Endothelial cell (in vitro differentiated cells): ENCODE measurements around the gene PRKD1. TPM values are rescaled to one million over a fixed set of nuclear protein-coding genes. Genes with fewer than 3 reads are reported as not detected.

Source experiments
- DNase-seq: peaks from one replicate; pipeline ENCODE4 v3.0.0; 2021; ENCODE audit warnings: low spot score
- H3K27ac Mint-ChIP-seq: one replicate; pipeline ENCODE4 v1.8.0; 2021; ENCODE audit warnings: mixed read lengths, inconsistent platforms; ENCODE audit not compliant: unreplicated experiment
- H3K27me3 Mint-ChIP-seq: one replicate; pipeline ENCODE4 v1.8.0; 2021; ENCODE audit warnings: mild to moderate bottlenecking, moderate library complexity, mixed read lengths, inconsistent platforms; ENCODE audit not compliant: unreplicated experiment
- H3K36me3 Mint-ChIP-seq: one replicate; pipeline ENCODE4 v1.8.0; 2021; ENCODE audit warnings: mild to moderate bottlenecking, low read depth, mixed read lengths, inconsistent platforms; ENCODE audit not compliant: unreplicated experiment
- H3K4me1 Mint-ChIP-seq: one replicate; pipeline ENCODE4 v1.8.0; 2021; ENCODE audit warnings: mild to moderate bottlenecking, mixed read lengths, inconsistent platforms; ENCODE audit not compliant: unreplicated experiment
- H3K4me3 Mint-ChIP-seq: one replicate; pipeline ENCODE4 v1.8.0; 2021; ENCODE audit warnings: mild to moderate bottlenecking, mixed read lengths, inconsistent platforms; ENCODE audit not compliant: unreplicated experiment
- H3K9me3 Mint-ChIP-seq: one replicate; pipeline ENCODE4 v1.8.0; 2021; ENCODE audit warnings: mixed read lengths, inconsistent platforms; ENCODE audit not compliant: unreplicated experiment
- CTCF ChIP-seq: fragments of 200-600 bp; sonication (generic); IDR thresholded peaks from one replicate; pipeline ENCODE4 v1.5.0; 2021; ENCODE audit warnings: antibody characterized with exemption; ENCODE audit not compliant: unreplicated experiment
- total RNA-seq: library from RNA; stranded (reverse); fragmentation: NEBNext Ultra II Directional; extraction: Animal tissue kit (Norgen Biotek cat#: 25700); gene quantifications from one replicate; pipeline ENCODE4 v1.2.1, GENCODE V29; 2021; ENCODE audit not compliant: unreplicated experiment

Gene PRKD1
- total RNA-seq, 1 donor from 2014 or later, result 9.0 TPM

DNA sequence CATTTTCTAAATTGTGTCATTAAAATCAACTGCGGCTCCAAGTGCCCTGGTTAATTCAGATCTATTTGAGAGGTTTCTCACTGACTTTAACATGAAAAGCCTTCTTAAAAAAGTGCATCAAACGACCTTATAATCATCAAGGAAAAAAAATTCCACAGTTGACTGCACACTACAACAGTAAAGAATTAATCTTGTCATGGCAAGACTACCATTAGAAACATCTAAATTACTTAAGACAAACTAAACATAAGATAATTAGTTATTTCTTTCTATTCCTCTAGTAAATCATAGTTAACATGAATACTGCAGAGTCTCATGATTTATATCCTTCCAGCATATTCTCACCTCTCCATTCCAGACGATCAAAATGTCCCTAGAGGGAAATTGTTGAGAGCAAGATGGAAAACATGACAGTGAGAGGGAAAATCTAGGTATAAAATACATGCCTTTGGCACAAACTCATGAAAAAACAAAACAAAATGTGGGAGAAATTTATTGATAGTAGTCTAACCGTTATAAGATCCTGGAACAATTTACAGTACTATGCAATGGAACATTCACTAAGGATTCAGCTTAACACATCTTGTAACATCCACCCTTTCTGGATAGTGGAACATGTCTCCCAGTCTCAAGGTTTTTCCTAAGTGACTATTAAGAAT, 112.5 kb downstream of the PRKD1 start:
- DNase-seq, result no peak
- no peak for TF ChIP-seq CTCF
- Mint-ChIP-seq H3K27me3 (peaks cover 2% of the 10 kb centered on the region), H3K27ac (no peak overlapping the region), H3K4me1 (no peaks in the 10 kb centered on the region), H3K36me3 (no peaks in the 10 kb centered on the region), H3K9me3 (no peaks in the 10 kb centered on the region), H3K4me3 (no peak overlapping the region)

DNA sequence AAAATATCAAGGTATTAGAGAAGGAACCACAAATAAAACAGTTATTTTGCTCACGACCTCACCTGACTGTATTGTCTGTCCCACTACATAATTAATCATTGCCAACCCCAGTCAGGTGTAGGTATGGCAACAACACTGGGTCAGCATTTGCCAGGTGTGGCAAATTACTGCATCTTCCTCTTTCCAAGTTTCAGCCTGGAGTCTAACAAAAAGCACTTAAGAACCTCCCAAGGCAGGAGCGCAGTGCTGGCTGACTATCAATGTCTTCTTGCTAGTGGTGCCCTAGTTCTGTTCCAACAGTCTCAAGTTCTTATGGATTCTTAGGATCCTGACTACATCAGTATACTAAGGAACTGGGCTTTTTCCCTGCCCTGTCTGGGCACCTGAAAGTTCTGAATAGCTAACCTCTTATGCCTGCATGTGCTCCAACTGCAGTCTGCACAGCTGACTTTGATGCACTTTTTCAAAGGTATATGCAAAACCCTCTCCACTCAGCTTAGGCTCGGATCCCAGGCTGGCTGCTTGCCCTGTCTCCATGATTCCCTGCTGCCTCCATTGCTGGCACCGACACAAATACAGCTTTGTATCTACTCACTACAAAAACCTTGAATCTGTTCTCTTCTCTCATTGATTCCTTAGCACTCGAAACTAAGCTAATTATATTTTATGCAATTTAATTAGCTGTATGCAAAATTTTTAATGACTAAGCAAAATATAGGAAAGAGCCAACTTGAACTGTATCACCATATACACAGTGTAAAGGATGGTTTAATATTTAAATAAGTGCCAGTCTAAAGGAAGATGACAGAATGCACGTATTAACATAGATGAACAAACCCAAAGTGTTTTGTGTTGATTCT, 113.3 kb downstream of the PRKD1 start:
- Mint-ChIP-seq H3K27ac (no peak overlapping the region), H3K4me3 (no peak overlapping the region), H3K9me3 (no peaks in the 10 kb centered on the region), H3K4me1 (no peaks in the 10 kb centered on the region), H3K27me3 (peaks cover 2% of the 10 kb centered on the region), H3K36me3 (no peaks in the 10 kb centered on the region)
- no peak for TF ChIP-seq CTCF
- no peak for DNase-seq

DNA sequence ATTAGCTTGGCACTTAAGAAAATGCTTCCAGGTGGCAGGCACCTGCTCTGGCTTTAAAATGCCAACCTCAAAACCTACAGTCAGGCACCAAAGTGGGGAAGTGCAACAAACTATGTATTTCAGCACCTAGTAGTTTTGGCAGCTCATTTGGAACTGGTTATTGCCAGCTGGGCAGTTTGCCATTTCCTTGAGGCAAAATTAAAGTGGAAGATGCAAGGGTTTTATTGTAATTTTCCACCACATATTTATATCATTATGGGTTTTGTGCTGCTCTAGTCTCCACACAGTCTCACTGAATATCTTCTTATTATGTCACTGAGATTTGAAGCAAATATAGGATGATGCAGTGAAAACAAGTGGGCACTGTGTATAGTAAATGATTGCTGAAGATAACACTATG, 117.0 kb downstream of the PRKD1 start:
- Mint-ChIP-seq H3K4me1 (no peaks in the 10 kb centered on the region), H3K27me3 (peaks cover 2% of the 10 kb centered on the region), H3K4me3 (no peak overlapping the region), H3K36me3 (no peaks in the 10 kb centered on the region), H3K9me3 (no peaks in the 10 kb centered on the region), H3K27ac (no peak overlapping the region)
- TF ChIP-seq CTCF, result no peak
- no peak for DNase-seq

- Mint-ChIP-seq H3K27ac (no peak overlapping the region), H3K4me3 (no peak overlapping the region), H3K4me1 (no peaks in the 10 kb centered on the region), H3K36me3 (no peaks in the 10 kb centered on the region), H3K9me3 (no peaks in the 10 kb centered on the region), H3K27me3 (peaks cover 2% of the 10 kb centered on the region)
- no peak for DNase-seq
- no peak for TF ChIP-seq CTCF
Measured at GRCh38 chr14:29810064-29810463, 117.6 kb downstream of the PRKD1 start.

DNA sequence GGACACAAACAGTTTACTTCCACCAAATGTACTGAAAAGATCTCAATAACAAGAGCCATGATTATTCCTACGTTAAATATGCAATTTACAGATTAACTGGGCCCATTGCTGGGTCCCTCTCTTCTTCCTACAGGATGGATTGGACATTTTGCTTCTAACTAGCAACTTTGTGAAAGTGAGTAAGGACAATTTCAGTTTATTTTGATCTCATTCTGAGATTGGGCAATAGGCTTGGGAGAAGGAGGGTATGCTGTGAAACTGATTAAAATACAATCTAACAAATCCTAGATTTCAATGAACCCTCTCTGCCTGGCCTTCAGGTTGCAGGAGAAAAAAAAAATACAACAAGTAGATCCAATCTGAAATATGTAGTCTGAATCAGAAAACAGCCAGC, 121.5 kb downstream of the PRKD1 start:
- Mint-ChIP-seq H3K4me1 (no peaks in the 10 kb centered on the region), H3K27ac (no peak overlapping the region), H3K27me3 (no peaks in the 10 kb centered on the region), H3K9me3 (no peaks in the 10 kb centered on the region), H3K4me3 (no peak overlapping the region), H3K36me3 (no peaks in the 10 kb centered on the region)
- no peak for DNase-seq
- no peak for TF ChIP-seq CTCF
